Liver (tissue), 9 donors: ENCODE results near the gene FAM184A. TPM values are rescaled to one million over a fixed set of nuclear protein-coding genes. Genes with fewer than 3 reads are reported as not detected.
"Not testable (repeated sequence)": the region's sequence is repeated elsewhere in the genome, so short reads cannot be mapped to it uniquely, and the experiment has no call there.

ENCODE experiments used
- DNase-seq: peaks from one replicate; pipeline ENCODE4 v3.0.0-alpha.2; 2017; ENCODE audit warnings: low spot score
- H3K27ac ChIP-seq, 2 donors: one replicate each; pipeline ENCODE4 v1.7.0; 2013; ENCODE audit warnings: inconsistent platforms in 2 of 2, low read length in 2 of 2, control low read depth in 1 of 2, low read depth in 1 of 2, mild to moderate bottlenecking in 1 of 2
- H3K27me3 ChIP-seq, 4 donors: one replicate each; pipeline versions ENCODE4 v1.6.1 to v1.7.0; 2013; ENCODE audit warnings: low read length in 3 of 4, inconsistent platforms in 1 of 4, mild to moderate bottlenecking in 1 of 4, moderate library complexity in 1 of 4; ENCODE audit not compliant: control insufficient read depth in 4 of 4, insufficient read depth in 4 of 4
- H3K36me3 ChIP-seq, 4 donors: one replicate each; pipeline versions ENCODE4 v1.6.1 to v1.7.0; 2013; ENCODE audit warnings: low read length in 3 of 4, mild to moderate bottlenecking in 3 of 4, low read depth in 1 of 4, moderate library complexity in 1 of 4; ENCODE audit not compliant: control insufficient read depth in 4 of 4, insufficient read depth in 3 of 4
- H3K4me1 ChIP-seq, 4 donors: one replicate each; pipeline versions ENCODE4 v1.6.1 to v1.7.0; 2013; ENCODE audit warnings: low read length in 3 of 4, mild to moderate bottlenecking in 3 of 4, moderate library complexity in 1 of 4; ENCODE audit not compliant: control insufficient read depth in 4 of 4, insufficient read depth in 4 of 4
- H3K4me3 ChIP-seq, 3 donors: one replicate each; pipeline versions ENCODE4 v1.6.1 to v1.7.0; 2013; ENCODE audit warnings: low read length in 3 of 3, control low read depth in 1 of 3, low read depth in 1 of 3, mild to moderate bottlenecking in 1 of 3
- H3K9ac ChIP-seq, 2 donors: one replicate each; pipeline ENCODE4 v1.7.0; 2013; ENCODE audit warnings: low read length in 2 of 2, mild to moderate bottlenecking in 2 of 2, moderate library complexity in 2 of 2, control low read depth in 1 of 2, low read depth in 1 of 2
- H3K9me3 ChIP-seq, 4 donors: one replicate each; pipeline versions ENCODE4 v1.6.1 to v1.7.0; 2013; ENCODE audit warnings: low read length in 3 of 4; ENCODE audit not compliant: control insufficient read depth in 4 of 4
- CTCF ChIP-seq: fragments of 150-350 bp; IDR thresholded peaks from 2 replicates; pipeline ENCODE4 v1.5.1; 2017; ENCODE audit warnings: improper control_type of control experiment, low read depth, low read length; ENCODE audit not compliant: missing input control
- EGR1 ChIP-seq, 2 donors: IDR thresholded peaks; 2 replicates each; pipeline ENCODE4 v1.6.1; 2016 to 2018; ENCODE audit warnings: antibody characterized with exemption in 2 of 2, low read depth in 2 of 2
- FOXA1 ChIP-seq: IDR thresholded peaks from 2 replicates; pipeline ENCODE4 v1.6.1; 2016; ENCODE audit warnings: antibody characterized with exemption
- FOXA2 ChIP-seq: IDR thresholded peaks from 2 replicates; pipeline ENCODE4 v1.6.1; 2016; ENCODE audit warnings: antibody characterized with exemption
- GABPA ChIP-seq, 2 donors: IDR thresholded peaks in 1 of 2; conservative IDR thresholded peaks in 1 of 2; 2 replicates each; pipeline ENCODE4 v1.6.1; 2016; ENCODE audit warnings: antibody characterized with exemption in 2 of 2, mild to moderate bottlenecking in 1 of 2, moderate library complexity in 1 of 2
- HNF4G ChIP-seq: IDR thresholded peaks from 2 replicates; pipeline ENCODE4 v1.6.1; 2016; ENCODE audit warnings: antibody characterized with exemption
- JUND ChIP-seq, 2 donors: IDR thresholded peaks; 2 replicates each; pipeline ENCODE4 v1.6.1; 2016; ENCODE audit warnings: antibody characterized with exemption in 2 of 2
- NR2F2 ChIP-seq: IDR thresholded peaks from 2 replicates; pipeline ENCODE4 v1.6.1; 2016; ENCODE audit warnings: antibody characterized with exemption
- RAD21 ChIP-seq, 2 donors: IDR thresholded peaks; 2 replicates each; pipeline ENCODE4 v1.6.1; 2016; ENCODE audit warnings: antibody characterized with exemption in 2 of 2, mild to moderate bottlenecking in 2 of 2
- SP1 ChIP-seq: IDR thresholded peaks from 2 replicates; pipeline ENCODE4 v1.6.1; 2018; ENCODE audit warnings: antibody characterized with exemption, mild to moderate bottlenecking
- TAF1 ChIP-seq: conservative IDR thresholded peaks from 2 replicates; pipeline ENCODE4 v1.6.1; 2016; ENCODE audit warnings: antibody characterized with exemption, mild to moderate bottlenecking
- YY1 ChIP-seq: IDR thresholded peaks from 2 replicates; pipeline ENCODE4 v1.6.1; 2016; ENCODE audit warnings: antibody characterized with exemption, mild to moderate bottlenecking
- ZBTB33 ChIP-seq: IDR thresholded peaks from 2 replicates; pipeline ENCODE4 v1.6.1; 2016; ENCODE audit warnings: antibody characterized with exemption
- WGBS: extraction: QIAGEN DNeasy Blood & Tissue Kit; methylation state at CpG from one replicate; pipeline ENCODE4 v1.1.7; 2013; 5-methylcytosine and 5-hydroxymethylcytosine counted together
- polyA plus RNA-seq, 2 donors: library from polyadenylated mRNA; stranded (reverse) in 1 of 2; unstranded in 1 of 2; fragments of 200-250 nt in 1 of 2; fragments of >200 nt in 1 of 2; fragmentation: Nextera tagmentation in 1 of 2; extraction: Ambion mirVana in 1 of 2; gene quantifications; one replicate each; pipeline versions ENCODE4 v1.2.1 to v1.2.3, GENCODE V29; 2013 to 2015
- total RNA-seq, 2 donors: library from RNA; depleted of rRNA; stranded (reverse); fragments of >200 nt; gene quantifications; one replicate each; pipeline ENCODE4 v1.2.3, GENCODE V29; 2014
- TF ChIP-seq, protein P1 (sequence below): IDR thresholded peaks from 2 replicates; pipeline ENCODE4 v1.6.1; 2016; ENCODE audit warnings: antibody characterized with exemption
- TF ChIP-seq, protein P2 (sequence below): IDR thresholded peaks from 2 replicates; pipeline ENCODE4 v1.6.1; 2016; ENCODE audit warnings: antibody characterized with exemption
- donor health status: healthy.
- donor health status: healthy.
- donor health status: healthy.
- donor health status: healthy.
- donor health status: healthy.

Gene FAM184A
- total and polyA plus RNA-seq, 4 donors: 1.0 to 7.4 (median 4.0) TPM

- Histone ChIP-seq H3K4me3 (no peak overlapping the region), H3K9me3 (no peaks in the 10 kb centered on the region), H3K4me1 (no peaks in the 10 kb centered on the region), H3K9ac (no peak overlapping the region), H3K27ac (no peak overlapping the region), H3K27me3 (no peaks in the 10 kb centered on the region), H3K36me3 (no peaks in the 10 kb centered on the region)
- no peak for DNase-seq
- TF ChIP-seq GABPA (IDR thresholded peaks at IDR 0.05 in 1 of 2, conservative IDR thresholded peaks at IDR 0.05 in 1 of 2) (no peak), JUND (IDR thresholded peaks at IDR 0.05) (no peak), TAF1 (no peak), NR2F2 (no peak), HNF4G (no peak), EGR1 (IDR thresholded peaks at IDR 0.05; ENCODE audit: low read depth in 2 of 2) (no peak), YY1 (no peak), SP1 (no peak), RAD21 (IDR thresholded peaks at IDR 0.05) (no peak), FOXA1 (no peak), FOXA2 (no peak), CTCF (no peak), ZBTB33 (no peak)
- TF ChIP-seq, protein P1, sequence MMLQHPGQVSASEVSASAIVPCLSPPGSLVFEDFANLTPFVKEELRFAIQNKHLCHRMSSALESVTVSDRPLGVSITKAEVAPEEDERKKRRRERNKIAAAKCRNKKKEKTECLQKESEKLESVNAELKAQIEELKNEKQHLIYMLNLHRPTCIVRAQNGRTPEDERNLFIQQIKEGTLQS: no peak
- TF ChIP-seq, protein P2, sequence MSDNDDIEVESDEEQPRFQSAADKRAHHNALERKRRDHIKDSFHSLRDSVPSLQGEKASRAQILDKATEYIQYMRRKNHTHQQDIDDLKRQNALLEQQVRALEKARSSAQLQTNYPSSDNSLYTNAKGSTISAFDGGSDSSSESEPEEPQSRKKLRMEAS: no peak
- WGBS: 97% methylated on average over 2 of the region's 2 CpGs
Observed at GRCh38 chr6:119020597-119021561, 57.6 kb downstream of the FAM184A start.

DNA sequence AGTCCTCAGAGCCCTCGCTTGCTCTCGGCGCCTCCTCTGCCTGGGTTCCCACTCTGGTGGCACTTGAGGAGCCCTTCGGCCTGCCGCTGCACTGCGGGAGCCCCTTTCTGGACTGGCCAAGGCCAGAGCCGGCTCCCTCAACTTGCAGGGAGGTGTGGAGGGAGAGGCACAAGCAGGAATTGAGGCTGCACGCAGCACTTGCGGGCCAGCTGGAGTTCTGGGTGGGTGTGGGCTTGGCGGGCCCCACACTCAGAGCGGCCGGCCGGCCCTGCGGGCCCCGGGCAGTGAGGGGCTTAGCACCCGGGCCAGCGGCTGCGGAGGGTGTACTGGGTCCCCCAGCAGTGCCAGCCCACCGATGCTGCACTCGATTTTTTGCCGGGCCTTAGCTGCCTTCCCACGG, 63.3 kb downstream of the FAM184A start:
- H3K36me3 ChIP-seq, DNase-seq, H3K4me3 ChIP-seq, H3K9me3 ChIP-seq, H3K9ac ChIP-seq, H3K27ac ChIP-seq, H3K4me1 ChIP-seq, H3K27me3 ChIP-seq: not testable (repeated sequence)
- 98% methylated on average over 22 of the region's 22 CpGs for WGBS
